OCI-LY1 (cell line): ENCODE measurements around the gene RAB1A.

Experiments
- H2AFZ ChIP-seq: fragments of 200-600 bp; sonication (generic), shearing (Covaris generic); 2 replicates; pipeline ENCODE4 v1.6.0; 2014; ENCODE audit warnings: antibody characterized with exemption, mild to moderate bottlenecking, low read length
- H3F3A ChIP-seq: fragments of 200-600 bp; sonication (generic), shearing (Covaris generic); 2 replicates; pipeline ENCODE4 v1.6.0; 2014; ENCODE audit warnings: mild to moderate bottlenecking, antibody characterized with exemption, low read length, moderate library complexity; ENCODE audit not compliant: insufficient read depth
- H3K27ac ChIP-seq: fragments of 200-600 bp; sonication (generic); 2 replicates; pipeline ENCODE4 v1.5.1; 2014; ENCODE audit warnings: low read length, mixed run types, mild to moderate bottlenecking, low read depth; ENCODE audit not compliant: poor library complexity, severe bottlenecking
- H3K27me3 ChIP-seq: fragments of 200-600 bp; sonication (generic); 2 replicates; pipeline ENCODE4 v1.6.0; 2014; ENCODE audit warnings: antibody characterized with exemption, mild to moderate bottlenecking, low read length, moderate library complexity; ENCODE audit not compliant: insufficient read depth
- H3K36me3 ChIP-seq: fragments of 200-600 bp; sonication (generic); 2 replicates; pipeline ENCODE4 v1.6.1; 2014; ENCODE audit warnings: mild to moderate bottlenecking, antibody characterized with exemption, low read length, moderate library complexity, mixed read lengths; ENCODE audit not compliant: insufficient read depth
- H3K4me1 ChIP-seq: fragments of 200-600 bp; sonication (generic); 2 replicates; pipeline ENCODE4 v1.5.1; 2014; ENCODE audit warnings: mild to moderate bottlenecking, low read length, moderate library complexity; ENCODE audit not compliant: insufficient read depth, severe bottlenecking
- H3K4me2 ChIP-seq: fragments of 200-600 bp; sonication (generic), shearing (Covaris generic); 2 replicates; pipeline ENCODE4 v1.6.1; 2014; ENCODE audit warnings: low read length
- H3K4me3 ChIP-seq: fragments of 200-600 bp; sonication (generic); 2 replicates; pipeline ENCODE4 v1.5.1; 2014; ENCODE audit warnings: low read length, low read depth, mild to moderate bottlenecking, mixed read lengths; ENCODE audit not compliant: poor library complexity, severe bottlenecking
- H3K79me2 ChIP-seq: fragments of 200-600 bp; shearing (Covaris generic); 2 replicates; pipeline ENCODE4 v1.6.1; 2016; ENCODE audit warnings: mixed run types, low read length, mixed read lengths; ENCODE audit not compliant: insufficient read depth
- H3K9ac ChIP-seq: fragments of 200-600 bp; sonication (generic), shearing (Covaris generic); 2 replicates; pipeline ENCODE4 v1.6.1; 2014; ENCODE audit warnings: mild to moderate bottlenecking, low read length, mixed read lengths
- H3K9me2 ChIP-seq: fragments of 200-600 bp; sonication (generic), shearing (Covaris generic); 2 replicates; pipeline ENCODE4 v1.6.1; 2014; ENCODE audit warnings: low read depth, mild to moderate bottlenecking, low read length, mixed read lengths
- H3K9me3 ChIP-seq: fragments of 200-600 bp; shearing (Covaris generic); 2 replicates; pipeline ENCODE4 v1.6.1; 2014; ENCODE audit warnings: low read length, mixed read lengths
- H4K20me1 ChIP-seq: fragments of 200-600 bp; sonication (generic), shearing (Covaris generic); 2 replicates; pipeline ENCODE4 v1.6.0; 2016; ENCODE audit warnings: mild to moderate bottlenecking, low read length; ENCODE audit not compliant: insufficient read depth
- EZH2 ChIP-seq: fragments of 200-600 bp; sonication (generic), shearing (Covaris generic); IDR thresholded peaks from 2 replicates; pipeline ENCODE4 v1.8.0; 2017; ENCODE audit warnings: borderline replicate concordance, mixed run types, mild to moderate bottlenecking, antibody characterized with exemption, low read length, moderate library complexity, mixed read lengths
- TF ChIP-seq, protein P1 (sequence below): fragments of 200-600 bp; sonication (generic), shearing (Covaris generic); IDR thresholded peaks from 2 replicates; pipeline ENCODE4 v1.5.1; 2017; ENCODE audit warnings: mild to moderate bottlenecking, antibody characterized with exemption, low read length, moderate library complexity, mixed read lengths

Gene RAB1A

GRCh38 chr2:65062843-65063825 is 66.8 kb downstream of the RAB1A start:
- Histone ChIP-seq H3K9me3 (no peaks in the 10 kb centered on the region), H3K27me3 (no peaks in the 10 kb centered on the region), H4K20me1 (no peaks in the 10 kb centered on the region), H3K36me3 (no peaks in the 10 kb centered on the region), H3K9me2 (no peaks in the 10 kb centered on the region), H3K4me3 (no peak overlapping the region), H3K27ac (no peak overlapping the region), H2AFZ (no peak overlapping the region), H3K9ac (no peak overlapping the region), H3F3A (no peaks in the 10 kb centered on the region), H3K4me1 (peaks cover 22% of the 10 kb centered on the region), H3K4me2 (no peak overlapping the region), H3K79me2 (no peaks in the 10 kb centered on the region)
- no peak for TF ChIP-seq EZH2
- TF ChIP-seq, protein P1, sequence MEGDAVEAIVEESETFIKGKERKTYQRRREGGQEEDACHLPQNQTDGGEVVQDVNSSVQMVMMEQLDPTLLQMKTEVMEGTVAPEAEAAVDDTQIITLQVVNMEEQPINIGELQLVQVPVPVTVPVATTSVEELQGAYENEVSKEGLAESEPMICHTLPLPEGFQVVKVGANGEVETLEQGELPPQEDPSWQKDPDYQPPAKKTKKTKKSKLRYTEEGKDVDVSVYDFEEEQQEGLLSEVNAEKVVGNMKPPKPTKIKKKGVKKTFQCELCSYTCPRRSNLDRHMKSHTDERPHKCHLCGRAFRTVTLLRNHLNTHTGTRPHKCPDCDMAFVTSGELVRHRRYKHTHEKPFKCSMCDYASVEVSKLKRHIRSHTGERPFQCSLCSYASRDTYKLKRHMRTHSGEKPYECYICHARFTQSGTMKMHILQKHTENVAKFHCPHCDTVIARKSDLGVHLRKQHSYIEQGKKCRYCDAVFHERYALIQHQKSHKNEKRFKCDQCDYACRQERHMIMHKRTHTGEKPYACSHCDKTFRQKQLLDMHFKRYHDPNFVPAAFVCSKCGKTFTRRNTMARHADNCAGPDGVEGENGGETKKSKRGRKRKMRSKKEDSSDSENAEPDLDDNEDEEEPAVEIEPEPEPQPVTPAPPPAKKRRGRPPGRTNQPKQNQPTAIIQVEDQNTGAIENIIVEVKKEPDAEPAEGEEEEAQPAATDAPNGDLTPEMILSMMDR, result no peak

GRCh38 chr2:65061910-65062339 is 68.0 kb downstream of the RAB1A start:
- Histone ChIP-seq H3K9ac (no peak overlapping the region), H3K36me3 (no peaks in the 10 kb centered on the region), H2AFZ (no peak overlapping the region), H3K9me3 (no peaks in the 10 kb centered on the region), H3F3A (no peaks in the 10 kb centered on the region), H3K4me3 (no peak overlapping the region), H4K20me1 (no peaks in the 10 kb centered on the region), H3K27me3 (no peaks in the 10 kb centered on the region), H3K27ac (no peak overlapping the region), H3K4me1 (peaks cover 28% of the 10 kb centered on the region), H3K79me2 (no peaks in the 10 kb centered on the region), H3K9me2 (no peaks in the 10 kb centered on the region), H3K4me2 (no peak overlapping the region)
- TF ChIP-seq EZH2, result no peak
- TF ChIP-seq, protein P1, result no peak

DNA sequence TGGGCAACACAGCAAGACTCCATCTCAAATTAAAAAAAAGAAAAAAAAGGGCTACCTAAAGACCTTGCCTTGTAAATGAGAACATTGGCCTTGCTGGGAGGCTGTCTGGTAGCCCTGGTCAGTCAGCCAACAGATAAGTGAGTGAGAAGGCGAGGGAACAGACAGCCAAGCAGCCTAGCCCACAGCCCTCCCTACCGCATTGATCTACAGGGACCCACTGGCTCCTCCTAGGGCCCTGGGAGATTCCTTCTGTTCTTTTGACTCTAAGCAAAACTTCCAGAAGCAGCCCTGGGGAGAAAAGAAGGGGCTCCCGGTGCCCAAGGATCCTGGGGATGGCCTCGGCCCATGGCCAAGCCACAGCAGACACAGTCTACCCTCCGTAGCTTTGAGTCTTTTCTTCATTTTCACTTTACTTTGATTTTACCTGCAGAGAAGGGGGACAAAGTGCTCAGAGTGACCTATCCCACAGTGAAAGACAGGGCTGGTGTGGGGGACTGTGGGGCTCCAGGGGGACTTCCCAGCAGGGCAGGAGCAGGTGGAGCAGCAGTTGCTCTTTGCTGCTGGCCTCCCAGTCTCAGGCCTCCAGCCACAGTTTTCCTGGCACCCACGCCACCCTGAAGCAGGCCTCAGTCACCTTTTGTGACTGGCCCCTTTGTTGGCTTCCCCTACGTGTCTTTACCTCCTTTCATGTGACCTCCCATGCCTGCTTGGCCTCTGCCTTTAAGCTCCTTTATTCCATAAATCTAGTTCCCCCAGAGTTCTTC is 68.6 kb downstream of the RAB1A start:
- Histone ChIP-seq H2AFZ (no peak overlapping the region), H3K9me3 (no peaks in the 10 kb centered on the region), H3K4me1 (peaks cover 28% of the 10 kb centered on the region), H3K9me2 (no peaks in the 10 kb centered on the region), H3K4me3 (no peak overlapping the region), H3K36me3 (no peaks in the 10 kb centered on the region), H3K27ac (no peak overlapping the region), H3K27me3 (no peaks in the 10 kb centered on the region), H3K4me2 (no peak overlapping the region), H3F3A (no peaks in the 10 kb centered on the region), H3K79me2 (no peaks in the 10 kb centered on the region), H3K9ac (no peak overlapping the region), H4K20me1 (no peaks in the 10 kb centered on the region)
- TF ChIP-seq EZH2, result no peak
- TF ChIP-seq, protein P1, result no peak
